ENCODE measurements around the gene VPS13D. TPM values are rescaled to one million over a fixed set of nuclear protein-coding genes. Genes with fewer than 3 reads are reported as not detected.

Gene VPS13D
- total RNA-seq, 1 experiment from 2014 or later, result 16.0 TPM

DNA sequence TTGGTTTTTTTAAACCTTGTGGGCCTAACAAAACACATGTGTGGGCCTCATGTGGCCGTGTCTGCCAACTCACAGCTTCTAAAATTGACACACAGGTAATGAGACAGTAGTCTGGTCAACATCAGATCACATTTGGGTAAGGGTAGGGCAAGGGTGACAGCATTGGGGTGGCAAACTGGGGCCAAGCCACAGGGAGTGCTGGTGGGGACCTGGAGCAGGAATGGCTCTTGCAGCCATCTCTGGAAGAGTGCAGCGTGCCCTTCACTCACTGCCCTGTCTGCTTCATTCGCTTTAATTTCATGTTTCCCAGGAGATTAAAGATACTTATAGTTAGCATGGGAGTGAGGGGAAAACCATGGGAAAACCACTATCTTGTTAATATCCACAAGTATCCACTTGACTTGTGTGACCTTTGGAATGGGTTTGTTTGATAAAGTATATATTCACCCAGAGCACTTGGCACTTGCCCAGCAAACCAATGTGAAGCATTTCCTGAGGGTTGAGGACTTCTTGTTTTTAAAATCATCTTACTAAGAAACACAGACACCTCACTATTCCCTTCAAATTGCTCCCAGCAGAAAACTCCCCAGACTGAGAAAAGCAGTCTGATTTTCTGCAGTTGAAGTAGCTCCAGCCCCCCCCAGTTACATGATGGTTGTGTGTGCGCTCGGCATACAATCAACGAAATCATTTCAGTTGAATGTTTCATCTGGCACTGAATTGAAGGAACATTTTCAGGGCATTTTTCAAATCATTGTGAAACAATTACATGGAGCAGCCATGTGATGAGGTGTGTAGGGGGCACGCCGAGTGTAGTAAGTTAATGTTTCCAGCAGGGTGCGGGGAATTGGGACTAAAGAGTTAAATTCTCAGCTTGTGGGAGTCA, 175.7 kb downstream of the VPS13D start:
- in situ Hi-C loops (cut with HindIII; ENCODE audit: low pct_unique_long_range_greater_than_20kb, low sequenced_read_pairs), result no loop called here
- DNase-seq (ENCODE audit: low read depth), result peak; percentile 49

GRCh38 chr1:12406211-12407021, 176.6 kb downstream of the VPS13D start:
- no peak for DNase-seq (ENCODE audit: low read depth)
- in situ Hi-C loops (cut with HindIII; ENCODE audit: low pct_unique_long_range_greater_than_20kb, low sequenced_read_pairs), result no loop called here

- peak; percentile 30 for DNase-seq (ENCODE audit: low read depth)
- in situ Hi-C loops (cut with HindIII; ENCODE audit: low pct_unique_long_range_greater_than_20kb, low sequenced_read_pairs), result no loop called here
Measured at GRCh38 chr1:12407050-12407961, 177.5 kb downstream of the VPS13D start.

- no peak for DNase-seq (ENCODE audit: low read depth)
- in situ Hi-C loops (cut with HindIII; ENCODE audit: low pct_unique_long_range_greater_than_20kb, low sequenced_read_pairs), result no loop called here
Measured at GRCh38 chr1:12407962-12408454, 178.2 kb downstream of the VPS13D start.

DNA sequence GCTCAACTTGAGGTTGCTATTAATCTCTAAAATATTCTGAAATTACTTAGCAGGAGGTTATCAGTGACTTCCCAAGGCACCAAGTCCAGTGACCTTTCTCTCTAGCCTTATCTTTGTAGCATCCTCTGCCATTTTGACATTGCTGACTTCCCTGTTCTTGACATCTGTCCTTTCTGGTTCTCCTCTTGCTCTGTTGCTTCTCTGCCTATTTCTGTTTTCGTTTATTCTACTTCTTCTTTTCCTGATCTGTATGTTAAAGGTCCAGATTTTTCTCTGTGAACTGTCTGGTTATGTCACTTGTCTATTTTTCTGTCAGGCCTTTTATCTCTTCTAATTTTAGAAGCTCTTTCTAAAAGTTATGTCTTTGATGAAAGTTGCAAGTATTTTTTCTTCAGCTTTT, 178.8 kb downstream of the VPS13D start:
- no peak for DNase-seq (ENCODE audit: low read depth)
- in situ Hi-C loops (cut with HindIII; ENCODE audit: low pct_unique_long_range_greater_than_20kb, low sequenced_read_pairs), result no loop called here

DNA sequence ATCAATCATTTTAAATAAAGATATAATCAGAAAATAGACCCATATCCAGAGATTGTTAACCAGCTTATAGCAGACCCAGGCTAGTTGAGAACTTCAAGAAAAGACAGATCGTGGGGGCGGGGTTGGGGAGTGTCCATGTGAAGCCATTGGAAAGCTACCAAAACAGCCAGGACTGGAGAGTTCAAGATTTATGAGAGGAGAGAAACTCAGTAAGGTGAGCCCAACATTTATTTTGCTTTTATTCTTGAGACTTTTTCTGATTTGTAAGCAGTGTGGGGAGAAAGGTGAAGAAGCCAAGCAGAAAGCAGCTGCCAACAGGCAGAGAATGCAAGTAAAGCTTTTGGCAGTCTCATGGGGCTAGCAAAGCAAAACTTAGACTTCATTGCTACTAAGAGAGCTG, 179.9 kb downstream of the VPS13D start:
- DNase-seq (ENCODE audit: low read depth), result no peak
- in situ Hi-C loops (cut with HindIII; ENCODE audit: low pct_unique_long_range_greater_than_20kb, low sequenced_read_pairs), result no loop called here

- in situ Hi-C loops (cut with HindIII; ENCODE audit: low pct_unique_long_range_greater_than_20kb, low sequenced_read_pairs), result no loop called here
- DNase-seq (ENCODE audit: low read depth), result no peak
Measured at GRCh38 chr1:12410351-12410750, 180.5 kb downstream of the VPS13D start.

- in situ Hi-C loops (cut with HindIII; ENCODE audit: low pct_unique_long_range_greater_than_20kb, low sequenced_read_pairs), result no loop called here
- no peak for DNase-seq (ENCODE audit: low read depth)
Measured at GRCh38 chr1:12411098-12411497, 181.3 kb downstream of the VPS13D start.

DNA sequence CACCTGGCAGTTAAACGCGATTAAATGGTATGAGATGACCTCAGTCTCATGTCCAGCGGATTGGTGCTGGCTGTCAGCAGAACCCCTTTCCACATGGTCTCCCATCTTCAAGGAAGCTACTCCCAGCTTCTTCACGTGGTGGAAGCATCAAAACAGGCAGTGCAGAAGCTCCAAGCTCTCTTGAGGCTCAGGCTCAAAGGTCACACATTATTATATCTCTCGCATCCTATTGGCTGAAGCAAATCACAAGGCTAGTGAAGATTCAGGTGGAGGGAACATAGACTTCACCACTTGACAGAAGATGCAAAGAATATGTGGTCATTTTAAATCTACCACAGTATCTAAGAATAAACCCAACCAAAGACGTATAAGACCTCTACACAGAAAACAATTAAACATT, 181.9 kb downstream of the VPS13D start:
- in situ Hi-C loops (cut with HindIII; ENCODE audit: low pct_unique_long_range_greater_than_20kb, low sequenced_read_pairs), result no loop called here
- no peak for DNase-seq (ENCODE audit: low read depth)

GRCh38 chr1:12412439-12412838, 182.6 kb downstream of the VPS13D start:
- in situ Hi-C loops (cut with HindIII; ENCODE audit: low pct_unique_long_range_greater_than_20kb, low sequenced_read_pairs), result no loop called here
- DNase-seq (ENCODE audit: low read depth), result no peak

GRCh38 chr1:12413664-12414410, 184.0 kb downstream of the VPS13D start:
- DNase-seq (ENCODE audit: low read depth), result no peak
- in situ Hi-C loops (cut with HindIII; ENCODE audit: low pct_unique_long_range_greater_than_20kb, low sequenced_read_pairs), result no loop called here

DNA sequence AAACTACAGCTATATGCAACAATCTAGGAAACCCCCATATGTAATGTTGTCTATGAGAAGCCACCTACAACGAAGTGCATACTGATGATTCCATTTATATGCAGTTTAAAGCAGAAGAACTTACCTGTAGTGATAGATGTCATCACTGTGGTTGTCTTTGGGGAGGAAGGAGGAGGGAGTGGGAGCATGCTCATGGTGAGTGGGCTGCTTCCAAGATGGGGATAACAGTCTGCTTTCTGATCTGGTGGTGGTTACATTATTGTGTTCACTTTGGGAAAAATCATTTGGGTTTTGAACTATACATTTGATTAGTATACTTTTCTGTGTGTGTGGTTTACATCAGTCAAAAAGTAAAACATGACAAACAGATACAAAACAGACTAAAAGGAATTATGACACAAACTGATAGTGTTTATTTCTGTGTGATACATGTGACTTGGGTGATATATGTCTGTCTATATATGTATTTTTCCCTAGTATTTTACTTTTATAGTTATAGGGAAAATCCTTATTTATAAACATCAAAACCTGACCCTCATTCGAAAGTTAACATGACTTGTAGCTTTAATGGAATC, 184.7 kb downstream of the VPS13D start:
- in situ Hi-C loops (cut with HindIII; ENCODE audit: low pct_unique_long_range_greater_than_20kb, low sequenced_read_pairs), result no loop called here
- no peak for DNase-seq (ENCODE audit: low read depth)

DNA sequence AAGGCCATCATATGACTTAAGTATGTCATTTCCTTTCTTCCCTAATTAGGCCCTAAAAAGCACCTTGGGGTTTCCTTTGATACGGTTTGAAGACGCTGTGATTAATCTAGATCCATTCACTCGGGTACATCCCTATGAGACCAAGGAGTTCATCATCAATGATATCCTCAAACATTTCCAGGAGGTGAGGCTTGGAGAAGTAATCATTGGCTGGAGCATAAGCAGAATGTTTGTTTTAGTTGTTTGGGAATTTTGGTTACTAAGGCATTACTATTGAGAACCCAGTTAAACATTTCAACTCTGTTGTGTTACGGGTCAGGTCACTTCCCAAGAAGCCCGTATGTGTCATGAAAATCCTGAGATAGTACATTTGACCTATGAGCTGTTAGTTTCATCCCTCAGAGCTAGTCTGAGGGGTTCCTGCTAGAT, 185.2 kb downstream of the VPS13D start:
- in situ Hi-C loops (cut with HindIII; ENCODE audit: low pct_unique_long_range_greater_than_20kb, low sequenced_read_pairs), result no loop called here
- DNase-seq (ENCODE audit: low read depth), result peak; percentile 88

GRCh38 chr1:12416101-12416500, 186.3 kb downstream of the VPS13D start:
- in situ Hi-C loops (cut with HindIII; ENCODE audit: low pct_unique_long_range_greater_than_20kb, low sequenced_read_pairs), result no loop called here
- DNase-seq (ENCODE audit: low read depth), result no peak

GRCh38 chr1:12416744-12417143, 186.9 kb downstream of the VPS13D start:
- no peak for DNase-seq (ENCODE audit: low read depth)
- in situ Hi-C loops (cut with HindIII; ENCODE audit: low pct_unique_long_range_greater_than_20kb, low sequenced_read_pairs), result no loop called here

GRCh38 chr1:12417389-12417788, 187.6 kb downstream of the VPS13D start:
- no peak for DNase-seq (ENCODE audit: low read depth)
- in situ Hi-C loops (cut with HindIII; ENCODE audit: low pct_unique_long_range_greater_than_20kb, low sequenced_read_pairs), result no loop called here

DNA sequence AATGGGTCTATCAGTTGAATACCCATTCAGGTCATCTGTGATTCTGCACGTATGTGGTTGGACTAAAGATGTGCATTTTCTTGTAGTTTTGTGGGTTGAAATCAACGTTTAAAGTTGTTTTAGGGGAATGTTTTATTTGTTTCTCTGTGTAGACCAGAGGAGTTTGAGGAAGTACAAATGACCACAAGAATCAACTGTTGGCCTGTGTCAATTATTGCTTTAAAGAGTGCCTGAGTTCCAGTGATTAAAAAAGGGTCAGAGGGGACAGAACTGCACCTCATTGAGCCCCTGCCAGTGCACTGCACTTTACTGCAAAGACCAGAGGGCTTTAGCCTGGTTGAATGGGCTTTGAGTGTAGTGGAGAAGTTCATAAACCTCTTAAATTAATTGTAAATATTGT, 190.3 kb downstream of the VPS13D start:
- in situ Hi-C loops (cut with HindIII; ENCODE audit: low pct_unique_long_range_greater_than_20kb, low sequenced_read_pairs), result no loop called here

More for the DNA sequence above, 190.3 kb downstream of the VPS13D start:
- DNase-seq (ENCODE audit: low read depth), result no peak

All from Caki2 (cell line).